Neural cell (in vitro differentiated cells): ENCODE results near the gene PPFIBP2. TPM values are rescaled to one million over a fixed set of nuclear protein-coding genes. Genes with fewer than 3 reads are reported as not detected.

Experiments used
- H2AFZ ChIP-seq: fragments of 200-600, 300-800 bp; sonication (generic), shearing (Covaris generic); 2 replicates; pipeline ENCODE4 v1.6.0; 2014; ENCODE audit warnings: low read depth, mild to moderate bottlenecking, antibody characterized with exemption, low read length, moderate library complexity
- H3F3A ChIP-seq: fragments of 200-600 bp; shearing (Covaris generic); 2 replicates; pipeline ENCODE4 v1.6.1; 2016; ENCODE audit warnings: mild to moderate bottlenecking, moderate library complexity, mixed read lengths, antibody characterized with exemption, low read length; ENCODE audit not compliant: insufficient read depth, poor library complexity, severe bottlenecking
- H3K27ac ChIP-seq: fragments of 200-600, 300-800 bp; sonication (generic), shearing (Covaris generic); 2 replicates; pipeline ENCODE4 v1.5.1; 2014; ENCODE audit warnings: mild to moderate bottlenecking, low read length, moderate library complexity
- H3K27me3 ChIP-seq: fragments of 300-800, 200-600 bp; sonication (generic), shearing (Covaris generic); 2 replicates; pipeline ENCODE4 v1.6.0; 2014; ENCODE audit warnings: mild to moderate bottlenecking, low read depth, low read length, moderate library complexity; ENCODE audit not compliant: insufficient read depth
- H3K36me3 ChIP-seq: fragments of 300-800, 200-600 bp; sonication (generic), shearing (Covaris generic); 2 replicates; pipeline ENCODE4 v1.5.1; 2014; ENCODE audit warnings: mild to moderate bottlenecking, antibody characterized with exemption, low read length, moderate library complexity; ENCODE audit not compliant: insufficient read depth
- H3K4me2 ChIP-seq: fragments of 300-800, 200-600 bp; sonication (generic), shearing (Covaris generic); 2 replicates; pipeline ENCODE4 v1.6.0; 2014; ENCODE audit warnings: mild to moderate bottlenecking, low read length
- H3K4me3 ChIP-seq: fragments of 300-800, 200-600 bp; sonication (generic), shearing (Covaris generic); 2 replicates; pipeline ENCODE4 v1.5.1; 2014; ENCODE audit warnings: mild to moderate bottlenecking, low read length, moderate library complexity
- H3K79me2 ChIP-seq: fragments of 200-600 bp; shearing (Covaris generic); replicated peaks from 2 replicates; pipeline ENCODE4 v1.6.0; 2014; ENCODE audit warnings: mild to moderate bottlenecking, low read length, moderate library complexity; ENCODE audit not compliant: insufficient read depth
- H3K9ac ChIP-seq: fragments of 300-800, 200-600 bp; sonication (generic), shearing (Covaris generic); 2 replicates; pipeline ENCODE4 v1.6.1; 2016; ENCODE audit warnings: mild to moderate bottlenecking, low read length, mixed read lengths
- H3K9me2 ChIP-seq: fragments of 200-600 bp; shearing (Covaris generic); 2 replicates; pipeline ENCODE4 v1.6.1; 2016; ENCODE audit warnings: mild to moderate bottlenecking, low read length, mixed read lengths; ENCODE audit not compliant: insufficient read depth
- H3K9me3 ChIP-seq: fragments of 200-600, 300-800 bp; sonication (generic), shearing (Covaris generic); 2 replicates; pipeline ENCODE4 v1.6.1; 2016; ENCODE audit warnings: mild to moderate bottlenecking, mixed run types, low read length, moderate library complexity, mixed read lengths
- H4K20me1 ChIP-seq: fragments of 200-600 bp; shearing (Covaris generic); 2 replicates; pipeline ENCODE4 v1.6.1; 2016; ENCODE audit warnings: mild to moderate bottlenecking, mixed run types; ENCODE audit not compliant: insufficient read depth
- CTCF ChIP-seq: fragments of 450-650 bp; IDR thresholded peaks from 2 replicates; pipeline ENCODE4 v1.5.1; 2014; ENCODE audit warnings: antibody characterized with exemption, mild to moderate bottlenecking, moderate library complexity; ENCODE audit not compliant: poor library complexity, severe bottlenecking
- EP300 ChIP-seq: fragments of 450-650 bp; conservative IDR thresholded peaks from 2 replicates; pipeline ENCODE4 v1.6.1; 2014; ENCODE audit warnings: antibody characterized with exemption, mild to moderate bottlenecking, moderate library complexity; ENCODE audit not compliant: poor library complexity, severe bottlenecking
- EZH2 ChIP-seq: fragments of 200-600, 300-800 bp; shearing (Covaris generic), sonication (generic); IDR thresholded peaks from 2 replicates; pipeline ENCODE4 v1.6.1; 2014; ENCODE audit warnings: antibody characterized with exemption, low read length, borderline replicate concordance, mild to moderate bottlenecking; ENCODE audit not compliant: insufficient read depth, poor library complexity, severe bottlenecking
- MXI1 ChIP-seq: fragments of 450-650 bp; conservative IDR thresholded peaks from 2 replicates; pipeline ENCODE4 v1.6.1; 2014; ENCODE audit warnings: antibody characterized with exemption, mild to moderate bottlenecking; ENCODE audit not compliant: poor library complexity, severe bottlenecking
- POLR2AphosphoS5 ChIP-seq: IDR thresholded peaks from 2 replicates; pipeline ENCODE4 v1.6.1; 2012
- RAD21 ChIP-seq: fragments of 450-650 bp; conservative IDR thresholded peaks from 2 replicates; pipeline ENCODE4 v1.6.1; 2014; ENCODE audit warnings: antibody characterized with exemption, mild to moderate bottlenecking, moderate library complexity
- SMC3 ChIP-seq: fragments of 450-650 bp; conservative IDR thresholded peaks from 2 replicates; pipeline ENCODE4 v1.6.1; 2014; ENCODE audit warnings: antibody characterized with exemption, mild to moderate bottlenecking, moderate library complexity; ENCODE audit not compliant: poor library complexity
- TAF1 ChIP-seq: IDR thresholded peaks from 2 replicates; pipeline ENCODE4 v1.6.1; 2012; ENCODE audit warnings: low read depth
- polyA plus RNA-seq: library from polyadenylated mRNA; depleted of rRNA; stranded (reverse); fragments of >200 nt; gene quantifications from 2 replicates; pipeline ENCODE4 v1.2.3, GENCODE V29; 2014
- TF ChIP-seq, protein P1 (sequence below): IDR thresholded peaks from 2 replicates; pipeline ENCODE4 v1.6.1; 2012; ENCODE audit warnings: borderline replicate concordance

PPFIBP2 gene
- polyA plus RNA-seq, 1 donor from 2014 or later = not detected

DNA sequence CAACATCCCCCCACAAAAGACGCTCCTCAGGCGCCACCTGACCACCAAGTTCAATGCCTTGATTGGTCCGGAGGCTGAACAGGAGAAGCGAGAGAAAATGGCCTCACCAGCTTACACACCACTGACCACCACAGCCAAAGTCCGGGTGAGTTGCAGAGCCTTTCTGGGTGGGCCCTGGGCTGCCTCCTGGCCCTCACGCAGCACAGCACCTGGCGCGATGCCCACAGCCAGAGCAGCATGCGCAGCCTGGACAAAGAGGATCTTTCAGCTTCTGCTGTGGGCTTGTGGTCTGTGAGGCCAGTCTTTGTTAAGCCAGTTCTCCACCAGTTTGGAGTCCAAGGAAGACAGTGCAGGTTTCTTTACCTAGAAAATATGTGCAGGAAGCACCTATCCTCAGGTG, 137.9 kb downstream of the PPFIBP2 start:
- Histone ChIP-seq H3F3A (no peaks in the 10 kb centered on the region), H3K9ac (no peak overlapping the region), H3K36me3 (no peaks in the 10 kb centered on the region)

GRCh38 chr11:7654195-7654705, 140.5 kb downstream of the PPFIBP2 start:
- Histone ChIP-seq H3K9me2 (no peaks in the 10 kb centered on the region), H3K27me3 (no peaks in the 10 kb centered on the region), H3F3A (no peaks in the 10 kb centered on the region), H3K4me2 (no peak overlapping the region), H3K4me3 (no peak overlapping the region), H3K36me3 (no peaks in the 10 kb centered on the region), H4K20me1 (no peaks in the 10 kb centered on the region), H2AFZ (no peak overlapping the region), H3K79me2 (no peaks in the 10 kb centered on the region), H3K9me3 (no peaks in the 10 kb centered on the region), H3K27ac (no peak overlapping the region), H3K9ac (no peak overlapping the region)
- no peak for TF ChIP-seq TAF1

More for the DNA sequence above, 137.9 kb downstream of the PPFIBP2 start:
- no peak overlapping the region for H2AFZ ChIP-seq
- no peak overlapping the region for H3K27ac ChIP-seq
- TF ChIP-seq TAF1 = no peak
- TF ChIP-seq SMC3 = no peak
- TF ChIP-seq EP300 = no peak
- no peak for TF ChIP-seq EZH2
- TF ChIP-seq CTCF = no peak
- no peak for TF ChIP-seq POLR2AphosphoS5
- no peak for TF ChIP-seq MXI1
- TF ChIP-seq, protein P1, sequence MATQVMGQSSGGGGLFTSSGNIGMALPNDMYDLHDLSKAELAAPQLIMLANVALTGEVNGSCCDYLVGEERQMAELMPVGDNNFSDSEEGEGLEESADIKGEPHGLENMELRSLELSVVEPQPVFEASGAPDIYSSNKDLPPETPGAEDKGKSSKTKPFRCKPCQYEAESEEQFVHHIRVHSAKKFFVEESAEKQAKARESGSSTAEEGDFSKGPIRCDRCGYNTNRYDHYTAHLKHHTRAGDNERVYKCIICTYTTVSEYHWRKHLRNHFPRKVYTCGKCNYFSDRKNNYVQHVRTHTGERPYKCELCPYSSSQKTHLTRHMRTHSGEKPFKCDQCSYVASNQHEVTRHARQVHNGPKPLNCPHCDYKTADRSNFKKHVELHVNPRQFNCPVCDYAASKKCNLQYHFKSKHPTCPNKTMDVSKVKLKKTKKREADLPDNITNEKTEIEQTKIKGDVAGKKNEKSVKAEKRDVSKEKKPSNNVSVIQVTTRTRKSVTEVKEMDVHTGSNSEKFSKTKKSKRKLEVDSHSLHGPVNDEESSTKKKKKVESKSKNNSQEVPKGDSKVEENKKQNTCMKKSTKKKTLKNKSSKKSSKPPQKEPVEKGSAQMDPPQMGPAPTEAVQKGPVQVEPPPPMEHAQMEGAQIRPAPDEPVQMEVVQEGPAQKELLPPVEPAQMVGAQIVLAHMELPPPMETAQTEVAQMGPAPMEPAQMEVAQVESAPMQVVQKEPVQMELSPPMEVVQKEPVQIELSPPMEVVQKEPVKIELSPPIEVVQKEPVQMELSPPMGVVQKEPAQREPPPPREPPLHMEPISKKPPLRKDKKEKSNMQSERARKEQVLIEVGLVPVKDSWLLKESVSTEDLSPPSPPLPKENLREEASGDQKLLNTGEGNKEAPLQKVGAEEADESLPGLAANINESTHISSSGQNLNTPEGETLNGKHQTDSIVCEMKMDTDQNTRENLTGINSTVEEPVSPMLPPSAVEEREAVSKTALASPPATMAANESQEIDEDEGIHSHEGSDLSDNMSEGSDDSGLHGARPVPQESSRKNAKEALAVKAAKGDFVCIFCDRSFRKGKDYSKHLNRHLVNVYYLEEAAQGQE = no peak
- no peak for TF ChIP-seq RAD21
- no peak overlapping the region for H3K4me2 ChIP-seq
- no peaks in the 10 kb centered on the region for H3K9me2 ChIP-seq
- no peaks in the 10 kb centered on the region for H3K9me3 ChIP-seq
- H3K79me2 ChIP-seq = no peaks in the 10 kb centered on the region
- no peaks in the 10 kb centered on the region for H3K27me3 ChIP-seq
- H4K20me1 ChIP-seq = no peaks in the 10 kb centered on the region
- no peak overlapping the region for H3K4me3 ChIP-seq
